Measurements from ENCODE around the gene MBP. TPM values are rescaled to one million over a fixed set of nuclear protein-coding genes. Genes with fewer than 3 reads are reported as not detected.

The MBP gene
- total and polyA plus RNA-seq, 2 of the 4 experiments (the other 2 are of a cell fraction) = 0.72 to 0.90 TPM

DNA sequence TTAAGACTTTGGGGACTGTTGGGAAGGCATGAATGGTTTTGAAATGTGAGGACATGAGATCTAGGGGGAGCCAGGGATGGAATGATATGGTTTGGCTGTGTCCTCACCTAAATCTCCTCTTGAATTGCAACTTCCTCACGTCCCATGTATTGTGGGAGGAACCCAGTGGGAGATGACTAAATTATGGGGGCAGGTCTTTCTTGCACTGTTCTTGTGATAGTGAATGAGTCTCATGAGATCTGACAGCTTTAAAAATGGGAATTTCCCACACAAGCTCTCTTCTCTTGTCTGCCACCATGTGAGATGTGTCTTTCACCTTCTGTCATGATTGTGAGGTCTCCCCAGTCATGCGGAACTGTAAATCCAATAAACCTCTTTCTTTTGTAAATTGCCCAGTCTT is 11.5 kb upstream of the MBP start:
- CTCF ChIA-PET = no interaction called here
- ATAC-seq (ENCODE audit: low read depth) (no peak), DNase-seq (no peak)
- H4K5ac ChIP-seq (ENCODE audit: low read depth, low read length) = no peak overlapping the region
- in situ Hi-C loops (cut with MboI; ENCODE audit: low sequenced_read_pairs) (no loop called here), intact Hi-C loops (cut with micrococcal nuclease) (no loop called here), dilution Hi-C loops (cut with HindIII; ENCODE audit: low sequenced_read_pairs, unreplicated experiment) (no loop called here)
- H3K4me2 ChIP-seq (ENCODE audit: low read depth, low read length) = no peak overlapping the region
- no peaks in the 10 kb centered on the region for H3K79me1 ChIP-seq (ENCODE audit: low read depth in 1 of 2, low read length in 2 of 2)
- H2BK120ac ChIP-seq (ENCODE audit: low read depth, low read length) = no peak overlapping the region
- H3K14ac ChIP-seq (replicated peaks; ENCODE audit: low read depth, low read length) = no peak overlapping the region
- no peak overlapping the region for H2BK5ac ChIP-seq (ENCODE audit: low read depth, low read length, poor library complexity, severe bottlenecking)
- H2AK9ac ChIP-seq (replicated peaks; ENCODE audit: low read depth, low read length, poor library complexity) = no peak overlapping the region
- TF ChIP-seq MAZ (IDR thresholded peaks at IDR 0.05; ENCODE audit: borderline replicate concordance, low read depth, low read length) (no peak), MAFK (IDR thresholded peaks at IDR 0.05; ENCODE audit: low read depth, low read length) (no peak), NFE2L2 (IDR thresholded peaks at IDR 0.05; ENCODE audit: low read depth, low read length) (no peak), SMC3 (IDR thresholded peaks at IDR 0.05; ENCODE audit: low read depth, low read length) (no peak), RCOR1 (IDR thresholded peaks at IDR 0.05; ENCODE audit: insufficient replicate concordance, low read length) (no peak), BHLHE40 (IDR thresholded peaks at IDR 0.05; ENCODE audit: low read depth, low read length) (no peak), CEBPB (IDR thresholded peaks at IDR 0.05; ENCODE audit: low read depth, low read length) (no peak), FOS (IDR thresholded peaks at IDR 0.05; ENCODE audit: low read depth, low read length) (no peak), RAD21 (IDR thresholded peaks at IDR 0.05; ENCODE audit: low read length) (no peak), RFX5 (IDR thresholded peaks at IDR 0.05; ENCODE audit: low read depth, low read length) (no peak), POLR2A (IDR thresholded peaks at IDR 0.05; ENCODE audit: low read depth, low read length) (no peak), CHD1 (IDR thresholded peaks at IDR 0.05; ENCODE audit: low read depth, low read length) (no peak), MXI1 (IDR thresholded peaks at IDR 0.05; ENCODE audit: borderline replicate concordance, low read depth, low read length) (no peak), ELK1 (IDR thresholded peaks at IDR 0.05; ENCODE audit: borderline replicate concordance, low read depth, low read length) (no peak)
- TF ChIP-seq, protein P1, sequence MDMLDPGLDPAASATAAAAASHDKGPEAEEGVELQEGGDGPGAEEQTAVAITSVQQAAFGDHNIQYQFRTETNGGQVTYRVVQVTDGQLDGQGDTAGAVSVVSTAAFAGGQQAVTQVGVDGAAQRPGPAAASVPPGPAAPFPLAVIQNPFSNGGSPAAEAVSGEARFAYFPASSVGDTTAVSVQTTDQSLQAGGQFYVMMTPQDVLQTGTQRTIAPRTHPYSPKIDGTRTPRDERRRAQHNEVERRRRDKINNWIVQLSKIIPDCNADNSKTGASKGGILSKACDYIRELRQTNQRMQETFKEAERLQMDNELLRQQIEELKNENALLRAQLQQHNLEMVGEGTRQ (IDR thresholded peaks at IDR 0.05; ENCODE audit: low read depth, low read length) = no peak
- TF ChIP-seq, protein P2, sequence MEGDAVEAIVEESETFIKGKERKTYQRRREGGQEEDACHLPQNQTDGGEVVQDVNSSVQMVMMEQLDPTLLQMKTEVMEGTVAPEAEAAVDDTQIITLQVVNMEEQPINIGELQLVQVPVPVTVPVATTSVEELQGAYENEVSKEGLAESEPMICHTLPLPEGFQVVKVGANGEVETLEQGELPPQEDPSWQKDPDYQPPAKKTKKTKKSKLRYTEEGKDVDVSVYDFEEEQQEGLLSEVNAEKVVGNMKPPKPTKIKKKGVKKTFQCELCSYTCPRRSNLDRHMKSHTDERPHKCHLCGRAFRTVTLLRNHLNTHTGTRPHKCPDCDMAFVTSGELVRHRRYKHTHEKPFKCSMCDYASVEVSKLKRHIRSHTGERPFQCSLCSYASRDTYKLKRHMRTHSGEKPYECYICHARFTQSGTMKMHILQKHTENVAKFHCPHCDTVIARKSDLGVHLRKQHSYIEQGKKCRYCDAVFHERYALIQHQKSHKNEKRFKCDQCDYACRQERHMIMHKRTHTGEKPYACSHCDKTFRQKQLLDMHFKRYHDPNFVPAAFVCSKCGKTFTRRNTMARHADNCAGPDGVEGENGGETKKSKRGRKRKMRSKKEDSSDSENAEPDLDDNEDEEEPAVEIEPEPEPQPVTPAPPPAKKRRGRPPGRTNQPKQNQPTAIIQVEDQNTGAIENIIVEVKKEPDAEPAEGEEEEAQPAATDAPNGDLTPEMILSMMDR (conservative IDR thresholded peaks at IDR 0.05; ENCODE audit: low read depth, low read length) = no peak
- no peaks in the 10 kb centered on the region for H3K9me1 ChIP-seq (ENCODE audit: insufficient read depth, low read length)
- no peak overlapping the region for H2AK5ac ChIP-seq (ENCODE audit: low read depth, low read length)
- BruUV-seq (replicated peaks) = no TSS peak
- H3K4ac ChIP-seq (ENCODE audit: low read depth, low read length) = no peak overlapping the region
- no peak overlapping the region for H3K9ac ChIP-seq (ENCODE audit: low read depth, low read length)
- H3K27ac ChIP-seq (ENCODE audit: insufficient read depth, low read length) = no peak overlapping the region
- H2AFZ ChIP-seq (replicated peaks; ENCODE audit: low read length, poor library complexity) = no peak overlapping the region
- no CpG with 5 or more reads among the region's 2 CpGs for WGBS, 2 experiments (ENCODE audit: extremely low coverage in 2 of 2, insufficient read length in 1 of 2)
- no peak overlapping the region for H2BK20ac ChIP-seq (ENCODE audit: low read depth, low read length)
- no peaks in the 10 kb centered on the region for H4K20me1 ChIP-seq (ENCODE audit: insufficient read depth, low read length)
- H3K4me3 ChIP-seq (ENCODE audit: insufficient read depth, low read depth, low read length) = no peak overlapping the region
- POLR2A ChIA-PET (ENCODE audit: unreplicated experiment) = no interaction called here
- no peak overlapping the region for H3K18ac ChIP-seq (ENCODE audit: low read depth, low read length)
- H4K91ac ChIP-seq (ENCODE audit: insufficient read depth, low read depth, low read length) = no peak overlapping the region
- H3K36me3 ChIP-seq (ENCODE audit: control insufficient read depth, insufficient read depth, low read length) = no peaks in the 10 kb centered on the region
- H4K8ac ChIP-seq (ENCODE audit: low read depth in 2 of 2, low read length in 2 of 2) = no peak overlapping the region
- H3K23ac ChIP-seq (ENCODE audit: low read depth, low read length) = no peak overlapping the region
- H2BK15ac ChIP-seq (ENCODE audit: low read depth, low read length) = no peak overlapping the region
- H3K9me3 ChIP-seq (ENCODE audit: control insufficient read depth, insufficient read depth, low read length) = peaks cover 7% of the 10 kb centered on the region; the same call in 1 of the 2 replicates
- no peaks in the 10 kb centered on the region; the same call in 1 of the 2 replicates for H3K4me1 ChIP-seq (ENCODE audit: control insufficient read depth, insufficient read depth, low read length)
- H3K27me3 ChIP-seq (ENCODE audit: control insufficient read depth, insufficient read depth, low read length) = no peaks in the 10 kb centered on the region
- H3K56ac ChIP-seq (ENCODE audit: extremely low read depth, insufficient read depth, low read length) = no peak overlapping the region

All from IMR-90 (cell line).